HCT116 (cell line): Measurements from ENCODE around the gene ACBD6. TPM values are rescaled to one million over a fixed set of nuclear protein-coding genes. Genes with fewer than 3 reads are reported as not detected.

ENCODE experiments used
- ATAC-seq: fragments of 200-7000 bp; cut with Tn5 transposase; 2 replicates; pipeline ENCODE4 v1.9.1; 2020; ENCODE audit warnings: mild to moderate bottlenecking, moderate library complexity
- BruUV-seq: library from RNA; stranded (reverse); fragments of 400-500 nt; replicated peaks from 2 replicates; lab custom pipeline; 2021; lab: Mats Ljungman, UMichigan
- CTCF ChIA-PET: fragments of 300-600 bp; sonication (Branson Sonifier 250); formaldehyde crosslinking; loops from one replicate; lab custom pipeline; 2021; ENCODE audit warnings: antibody characterized with exemption; lab: Charles Lee
- POLR2A ChIA-PET: fragments of 300-600, 350-600 bp; sonication (Branson Sonifier 250); formaldehyde crosslinking; loops from one replicate; lab custom pipeline; 2021; ENCODE audit warnings: antibody characterized with exemption; lab: Charles Lee
- RAD21 ChIA-PET, 2 experiments: fragments of 300-600 bp; sonication (Branson Sonifier 250); formaldehyde crosslinking; loops; one replicate each; lab custom pipeline; 2023; ENCODE audit warnings: low total read pairs in 2 of 2; ENCODE audit not compliant: uncharacterized antibody in 2 of 2, unreplicated experiment in 2 of 2, low non-redundant PET in 1 of 2; lab: Charles Lee
- DNase-seq: peaks from one replicate; pipeline ENCODE4 v3.0.0-alpha.2; 2010; ENCODE audit warnings: low read depth, low spot score
- H2AFZ ChIP-seq: fragments of 200-600 bp; shearing (Covaris generic), sonication (generic); 2 replicates; pipeline ENCODE4 v1.6.1; 2017; ENCODE audit warnings: low read depth, mixed run types, mixed read lengths, antibody characterized with exemption, low read length; ENCODE audit not compliant: poor library complexity, severe bottlenecking
- H3K27ac ChIP-seq: 2 replicates; pipeline ENCODE4 v1.5.1; 2012; ENCODE audit warnings: low read depth, low read length
- H3K27me3 ChIP-seq: fragments of 200-600 bp; sonication (generic); 2 replicates; pipeline ENCODE4 v1.6.1; 2016; ENCODE audit warnings: mixed run types, low read length, mixed read lengths; ENCODE audit not compliant: insufficient read depth
- H3K36me3 ChIP-seq, 2 experiments: fragments of 200-500 bp in 1 of 2; fragments of 200-600 bp in 1 of 2; sonication (Bioruptor generic) in 1 of 2; sonication (generic) in 1 of 2; 2 replicates each; pipeline versions ENCODE4 v1.5.1 to v1.6.1; 2014 to 2016; ENCODE audit warnings: low read length in 2 of 2, inconsistent platforms in 1 of 2, mixed read lengths in 1 of 2, mixed run types in 1 of 2; ENCODE audit not compliant: insufficient read depth in 2 of 2, control insufficient read depth in 1 of 2
- H3K4me1 ChIP-seq, 2 experiments: fragments of 200-600 bp in 1 of 2; sonication (generic) in 1 of 2; 2 replicates each; pipeline versions ENCODE4 v1.5.1 to v1.6.1; 2012 to 2017; ENCODE audit warnings: low read length in 2 of 2, inconsistent platforms in 1 of 2, mild to moderate bottlenecking in 1 of 2, mixed read lengths in 1 of 2, mixed run types in 1 of 2, moderate library complexity in 1 of 2; ENCODE audit not compliant: insufficient read depth in 2 of 2, control insufficient read depth in 1 of 2
- H3K4me2 ChIP-seq: fragments of 200-600 bp; sonication (generic); 2 replicates; pipeline ENCODE4 v1.6.1; 2017; ENCODE audit warnings: mixed run types, low read length, mixed read lengths
- H3K4me3 ChIP-seq, 2 experiments: fragments of 200-600 bp in 1 of 2; sonication (generic) in 1 of 2; replicated peaks in 1 of 2; 2 replicates each; pipeline ENCODE4 v1.5.1; 2011 to 2016; ENCODE audit warnings: low read length in 2 of 2, control low read depth in 1 of 2, low read depth in 1 of 2, mild to moderate bottlenecking in 1 of 2, mixed read lengths in 1 of 2, mixed run types in 1 of 2
- H3K79me2 ChIP-seq: fragments of 200-600 bp; sonication (generic); 2 replicates; pipeline ENCODE4 v1.6.1; 2017; ENCODE audit warnings: mild to moderate bottlenecking, mixed run types, low read length, moderate library complexity, mixed read lengths; ENCODE audit not compliant: insufficient read depth
- H3K9ac ChIP-seq: fragments of 200-600 bp; sonication (generic); 2 replicates; pipeline ENCODE4 v1.6.1; 2016; ENCODE audit warnings: low read length, mixed read lengths
- H3K9me2 ChIP-seq: fragments of 200-600 bp; sonication (generic), shearing (Covaris generic); 2 replicates; pipeline ENCODE4 v1.6.1; 2017; ENCODE audit warnings: mixed run types, mild to moderate bottlenecking, moderate library complexity; ENCODE audit not compliant: insufficient read depth
- H3K9me3 ChIP-seq, 2 experiments: fragments of 200-500 bp in 1 of 2; fragments of 200-600 bp in 1 of 2; sonication (Bioruptor generic) in 1 of 2; sonication (generic) in 1 of 2; 2 replicates each; pipeline ENCODE4 v1.6.1; 2014 to 2017; ENCODE audit warnings: low read length in 2 of 2, mixed read lengths in 2 of 2, inconsistent platforms in 1 of 2, low read depth in 1 of 2, mild to moderate bottlenecking in 1 of 2, mixed run types in 1 of 2, moderate library complexity in 1 of 2; ENCODE audit not compliant: control insufficient read depth in 1 of 2, insufficient read depth in 1 of 2
- H4K20me1 ChIP-seq: fragments of 200-600 bp; sonication (generic), shearing (Covaris generic); 2 replicates; pipeline ENCODE4 v1.6.1; 2017; ENCODE audit warnings: mixed run types, mild to moderate bottlenecking, moderate library complexity; ENCODE audit not compliant: insufficient read depth
- ATF3 ChIP-seq: IDR thresholded peaks from 2 replicates; pipeline ENCODE4 v1.6.1; 2012
- CBX3 ChIP-seq: IDR thresholded peaks from 2 replicates; pipeline ENCODE4 v1.6.1; 2012; ENCODE audit warnings: low read depth
- CEBPB ChIP-seq: IDR thresholded peaks from 2 replicates; pipeline ENCODE4 v1.6.1; 2012; ENCODE audit warnings: low read depth
- CTCF ChIP-seq, 3 experiments: fragments of 200-600 bp in 1 of 3; sonication (generic) in 1 of 3; IDR thresholded peaks in 2 of 3; conservative IDR thresholded peaks in 1 of 3; 2 replicates each; pipeline ENCODE4 v1.5.1; 2012 to 2017; ENCODE audit warnings: low read depth in 2 of 3, low read length in 2 of 3, antibody characterized with exemption in 1 of 3, borderline replicate concordance in 1 of 3, control low read depth in 1 of 3, mild to moderate bottlenecking in 1 of 3, mixed read lengths in 1 of 3, mixed run types in 1 of 3, moderate library complexity in 1 of 3; ENCODE audit not compliant: insufficient read depth in 1 of 3
- EGR1 ChIP-seq: IDR thresholded peaks from 2 replicates; pipeline ENCODE4 v1.6.1; 2012; ENCODE audit warnings: low read depth
- ELF1 ChIP-seq: IDR thresholded peaks from 2 replicates; pipeline ENCODE4 v1.6.1; 2012; ENCODE audit warnings: low read depth, borderline replicate concordance
- FOSL1 ChIP-seq: IDR thresholded peaks from 2 replicates; pipeline ENCODE4 v1.6.1; 2012; ENCODE audit warnings: low read depth
- JUND ChIP-seq: IDR thresholded peaks from 2 replicates; pipeline ENCODE4 v1.6.1; 2012
- MAX ChIP-seq: IDR thresholded peaks from 2 replicates; pipeline ENCODE4 v1.6.1; 2012
- POLR2AphosphoS5 ChIP-seq: IDR thresholded peaks from 2 replicates; pipeline ENCODE4 v1.6.1; 2011; ENCODE audit warnings: mild to moderate bottlenecking, low read depth, low read length, moderate library complexity
- RAD21 ChIP-seq: IDR thresholded peaks from 2 replicates; pipeline ENCODE4 v1.6.1; 2012; ENCODE audit warnings: low read depth, mild to moderate bottlenecking
- REST ChIP-seq: IDR thresholded peaks from 2 replicates; pipeline ENCODE4 v1.6.1; 2012; ENCODE audit warnings: low read depth
- SIN3A ChIP-seq: IDR thresholded peaks from 2 replicates; pipeline ENCODE4 v1.6.1; 2012; ENCODE audit warnings: low read depth
- SP1 ChIP-seq: IDR thresholded peaks from 2 replicates; pipeline ENCODE4 v1.6.1; 2012; ENCODE audit warnings: low read depth
- SRF ChIP-seq: IDR thresholded peaks from 2 replicates; pipeline ENCODE4 v1.6.1; 2012; ENCODE audit warnings: low read depth
- ZBTB33 ChIP-seq: IDR thresholded peaks from 2 replicates; pipeline ENCODE4 v1.6.1; 2011; ENCODE audit warnings: mild to moderate bottlenecking, low read length, moderate library complexity; ENCODE audit not compliant: insufficient replicate concordance; ENCODE audit errors: extremely low read depth
- ZFX ChIP-seq: fragments of 450-650 bp; IDR thresholded peaks from 2 replicates; pipeline ENCODE4 v1.6.1; 2017
- intact Hi-C: fragments of 100-400 bp; cut with micrococcal nuclease; formaldehyde crosslinking; loops from 2 replicates; pipeline ENCODE4 v1.10.0; 2022
- total RNA-seq: library from RNA; stranded (reverse); gene quantifications from one replicate; pipeline ENCODE4 v1.2.1, GENCODE V29; 2021; ENCODE audit not compliant: unreplicated experiment

Gene ACBD6
- total RNA-seq, 1 experiment from 2014 or later: 43.2 TPM

- no peak for DNase-seq
- TF ChIP-seq ATF3 (no peak), ZBTB33 (no peak), JUND (no peak), MAX (no peak), RAD21 (no peak), EGR1 (no peak), CBX3 (no peak), REST (no peak), ELF1 (no peak), POLR2AphosphoS5 (no peak), SIN3A (no peak), CTCF (IDR thresholded peaks at IDR 0.05 in 2 of 3, conservative IDR thresholded peaks at IDR 0.05 in 1 of 3; ENCODE audit: borderline replicate concordance in 1 of 3, insufficient read depth in 1 of 3, low read depth in 2 of 3, low read length in 2 of 3) (no peak), ZFX (no peak), CEBPB (no peak), FOSL1 (no peak), SRF (no peak), SP1 (no peak)
- Histone ChIP-seq H3K9me3 (no peaks in the 10 kb centered on the region), H3K4me1 (peaks cover 0 to 3% of the 10 kb centered on the region in 2 experiments; a peak in 1 of 4 replicates), H3K27ac (no peak overlapping the region), H3K4me2 (no peak overlapping the region), H3K4me3 (no peak overlapping the region), H3K27me3 (no peaks in the 10 kb centered on the region), H3K36me3 (no peaks in the 10 kb centered on the region), H3K9ac (no peak overlapping the region), H4K20me1 (no peaks in the 10 kb centered on the region), H2AFZ (no peak overlapping the region), H3K9me2 (no peaks in the 10 kb centered on the region), H3K79me2 (no peaks in the 10 kb centered on the region)
- ChIA-PET RAD21 (no interaction called here), CTCF (no interaction called here), POLR2A (no interaction called here)
- no TSS peak for BruUV-seq
- intact Hi-C loops: no loop called here
- ATAC-seq: no peak
Observed at GRCh38 chr1:180264595-180264994, 237.8 kb downstream of the ACBD6 start.
